ENCODE data around the gene SDF2L1. TPM values are rescaled to one million over a fixed set of nuclear protein-coding genes. Genes with fewer than 3 reads are reported as not detected.
"Not testable (repeated sequence)": the region's sequence is repeated elsewhere in the genome, so short reads cannot be mapped to it uniquely, and the experiment has no call there.

SDF2L1 gene
- total RNA-seq, 3 donors from 2014 or later, result 23.1 to 50.1 (median 26.6) TPM

- no peak overlapping the region for H3K27ac ChIP-seq
Measured at GRCh38 chr22:21688341-21688705, 46.2 kb downstream of the SDF2L1 start.

GRCh38 chr22:21688706-21689381 is 46.7 kb downstream of the SDF2L1 start:
- Histone ChIP-seq H3K27ac (no peak overlapping the region), H3K36me3 (no peaks in the 10 kb centered on the region), H3K27me3 (no peaks in the 10 kb centered on the region), H3K4me1 (no peaks in the 10 kb centered on the region), H3K9me3 (no peaks in the 10 kb centered on the region), H3K4me3 (no peak overlapping the region)
- TF ChIP-seq CTCF (IDR thresholded peaks at IDR 0.05) (no peak), POLR2A (IDR thresholded peaks at IDR 0.05) (no peak), POLR2AphosphoS5 (IDR thresholded peaks at IDR 0.05) (no peak)
- intact Hi-C loops (cut with DNase I; ENCODE audit: low total_unique reads), result no loop called here
- no peak for DNase-seq (ENCODE audit: low spot score in 2 of 2)

More at GRCh38 chr22:21688341-21688705, 46.2 kb downstream of the SDF2L1 start:
- DNase-seq (ENCODE audit: low spot score in 2 of 2), result no peak
- no peaks in the 10 kb centered on the region for H3K36me3 ChIP-seq
- no peaks in the 10 kb centered on the region for H3K27me3 ChIP-seq
- TF ChIP-seq POLR2A (IDR thresholded peaks at IDR 0.05), result no peak
- TF ChIP-seq POLR2AphosphoS5 (IDR thresholded peaks at IDR 0.05), result no peak
- no peak for TF ChIP-seq CTCF (IDR thresholded peaks at IDR 0.05)
- no peaks in the 10 kb centered on the region for H3K9me3 ChIP-seq
- H3K4me1 ChIP-seq, result no peaks in the 10 kb centered on the region
- no peak overlapping the region for H3K4me3 ChIP-seq
- intact Hi-C loops (cut with DNase I; ENCODE audit: low total_unique reads), result no loop called here

- no peak for DNase-seq (ENCODE audit: low spot score in 2 of 2)
- no peak for TF ChIP-seq POLR2AphosphoS5 (IDR thresholded peaks at IDR 0.05)
- no peak for TF ChIP-seq CTCF (IDR thresholded peaks at IDR 0.05)
- no peak for TF ChIP-seq POLR2A (IDR thresholded peaks at IDR 0.05)
- Histone ChIP-seq H3K9me3 (no peaks in the 10 kb centered on the region), H3K27ac (no peak overlapping the region), H3K27me3 (no peaks in the 10 kb centered on the region), H3K4me1 (no peaks in the 10 kb centered on the region), H3K36me3 (no peaks in the 10 kb centered on the region), H3K4me3 (no peak overlapping the region)
- intact Hi-C loops (cut with DNase I; ENCODE audit: low total_unique reads), result no loop called here
Measured at GRCh38 chr22:21690401-21690801, 48.3 kb downstream of the SDF2L1 start.

GRCh38 chr22:21691816-21692215 is 49.7 kb downstream of the SDF2L1 start:
- Histone ChIP-seq H3K4me1 (no peaks in the 10 kb centered on the region), H3K27ac (no peak overlapping the region), H3K36me3 (no peaks in the 10 kb centered on the region), H3K27me3 (no peaks in the 10 kb centered on the region), H3K9me3 (no peaks in the 10 kb centered on the region), H3K4me3 (no peak overlapping the region)
- DNase-seq (ENCODE audit: low spot score in 2 of 2), result no peak
- TF ChIP-seq CTCF (IDR thresholded peaks at IDR 0.05), result no peak
- no peak for TF ChIP-seq POLR2AphosphoS5 (IDR thresholded peaks at IDR 0.05)
- no peak for TF ChIP-seq POLR2A (IDR thresholded peaks at IDR 0.05)
- intact Hi-C loops (cut with DNase I; ENCODE audit: low total_unique reads), result no loop called here

GRCh38 chr22:21692856-21693255 is 50.8 kb downstream of the SDF2L1 start:
- H3K4me1 ChIP-seq; H3K27ac ChIP-seq; H3K36me3 ChIP-seq; intact Hi-C loops (cut with DNase I; ENCODE audit: low total_unique reads); DNase-seq (ENCODE audit: low spot score in 2 of 2); H3K4me3 ChIP-seq; H3K9me3 ChIP-seq; H3K27me3 ChIP-seq: not testable (repeated sequence)
